ENCODE data around the gene STON2.

The STON2 gene, protein sequence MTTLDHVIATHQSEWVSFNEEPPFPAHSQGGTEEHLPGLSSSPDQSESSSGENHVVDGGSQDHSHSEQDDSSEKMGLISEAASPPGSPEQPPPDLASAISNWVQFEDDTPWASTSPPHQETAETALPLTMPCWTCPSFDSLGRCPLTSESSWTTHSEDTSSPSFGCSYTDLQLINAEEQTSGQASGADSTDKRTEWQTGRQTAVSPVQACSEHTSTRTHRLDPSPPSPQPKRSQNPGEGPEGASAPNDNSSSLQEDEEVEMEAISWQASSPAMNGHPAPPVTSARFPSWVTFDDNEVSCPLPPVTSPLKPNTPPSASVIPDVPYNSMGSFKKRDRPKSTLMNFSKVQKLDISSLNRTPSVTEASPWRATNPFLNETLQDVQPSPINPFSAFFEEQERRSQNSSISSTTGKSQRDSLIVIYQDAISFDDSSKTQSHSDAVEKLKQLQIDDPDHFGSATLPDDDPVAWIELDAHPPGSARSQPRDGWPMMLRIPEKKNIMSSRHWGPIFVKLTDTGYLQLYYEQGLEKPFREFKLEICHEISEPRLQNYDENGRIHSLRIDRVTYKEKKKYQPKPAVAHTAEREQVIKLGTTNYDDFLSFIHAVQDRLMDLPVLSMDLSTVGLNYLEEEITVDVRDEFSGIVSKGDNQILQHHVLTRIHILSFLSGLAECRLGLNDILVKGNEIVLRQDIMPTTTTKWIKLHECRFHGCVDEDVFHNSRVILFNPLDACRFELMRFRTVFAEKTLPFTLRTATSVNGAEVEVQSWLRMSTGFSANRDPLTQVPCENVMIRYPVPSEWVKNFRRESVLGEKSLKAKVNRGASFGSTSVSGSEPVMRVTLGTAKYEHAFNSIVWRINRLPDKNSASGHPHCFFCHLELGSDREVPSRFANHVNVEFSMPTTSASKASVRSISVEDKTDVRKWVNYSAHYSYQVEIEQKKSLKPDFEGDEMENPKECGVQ

DNA sequence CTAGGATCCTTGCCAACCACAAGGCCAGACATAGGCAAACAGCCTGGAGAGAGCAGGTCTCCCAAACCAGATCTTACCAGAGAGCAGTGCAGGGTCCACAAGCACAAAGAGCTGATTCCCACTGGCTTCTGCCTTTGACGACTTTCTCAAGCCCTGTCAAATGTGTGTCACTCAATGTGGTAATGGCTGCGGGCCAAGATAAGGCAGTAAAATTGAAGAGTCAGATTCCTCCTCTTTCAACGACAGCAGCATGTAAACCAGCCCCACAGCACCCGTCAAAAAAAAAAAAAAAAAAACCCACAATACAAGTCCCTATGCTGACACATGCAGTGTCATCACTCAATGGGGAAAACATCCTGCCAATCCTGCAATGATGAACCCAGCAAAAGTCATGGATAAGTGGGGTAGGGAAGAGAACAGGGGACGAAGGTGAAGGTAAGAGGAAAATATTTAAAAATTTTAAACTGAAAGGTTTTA lies at the start of gene STON2:
TSS of gene STON2 (minus strand) at position 123 of the 477 bp plus-strand sequence. CDS start 1,942 bp downstream, outside the sequence.
- no peak for DNase-seq (ENCODE audit: low spot score)
- in situ Hi-C loops (cut with MboI; ENCODE audit: low pct_unique_long_range_greater_than_20kb, low sequenced_read_pairs, unreplicated experiment) = no loop called here
- no peak for TF ChIP-seq CTCF (IDR thresholded peaks at IDR 0.05; ENCODE audit: extremely low read depth, insufficient read depth, missing control alignments)

DNA sequence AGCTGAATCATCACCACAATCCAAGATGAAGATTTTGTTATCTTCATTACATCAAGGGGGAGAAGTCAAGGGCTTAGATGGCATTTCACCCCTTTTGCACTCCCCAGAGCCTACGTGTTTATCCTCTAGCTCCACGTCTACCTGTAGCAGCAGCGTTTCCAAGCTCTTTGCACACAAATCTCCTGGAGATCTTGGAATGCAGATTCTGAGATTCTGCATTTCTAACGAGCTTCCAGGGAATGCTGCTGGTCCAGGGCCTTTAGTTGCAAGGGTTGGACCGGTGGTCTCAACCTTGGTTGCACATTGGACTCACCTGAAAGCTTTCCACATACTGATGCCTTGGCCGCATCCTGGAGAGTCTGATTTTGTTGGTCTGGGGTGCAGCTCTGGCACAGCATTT lies 49.5 kb upstream of the STON2 start:
- in situ Hi-C loops (cut with MboI; ENCODE audit: low pct_unique_long_range_greater_than_20kb, low sequenced_read_pairs, unreplicated experiment) = no loop called here
- no peak for TF ChIP-seq CTCF (IDR thresholded peaks at IDR 0.05; ENCODE audit: extremely low read depth, insufficient read depth, missing control alignments)
- DNase-seq (ENCODE audit: low spot score) = no peak

GRCh38 chr14:81449114-81449513 lies 49.0 kb upstream of the STON2 start:
- no peak for DNase-seq (ENCODE audit: low spot score)
- in situ Hi-C loops (cut with MboI; ENCODE audit: low pct_unique_long_range_greater_than_20kb, low sequenced_read_pairs, unreplicated experiment) = no loop called here
- no peak for TF ChIP-seq CTCF (IDR thresholded peaks at IDR 0.05; ENCODE audit: extremely low read depth, insufficient read depth, missing control alignments)

DNA sequence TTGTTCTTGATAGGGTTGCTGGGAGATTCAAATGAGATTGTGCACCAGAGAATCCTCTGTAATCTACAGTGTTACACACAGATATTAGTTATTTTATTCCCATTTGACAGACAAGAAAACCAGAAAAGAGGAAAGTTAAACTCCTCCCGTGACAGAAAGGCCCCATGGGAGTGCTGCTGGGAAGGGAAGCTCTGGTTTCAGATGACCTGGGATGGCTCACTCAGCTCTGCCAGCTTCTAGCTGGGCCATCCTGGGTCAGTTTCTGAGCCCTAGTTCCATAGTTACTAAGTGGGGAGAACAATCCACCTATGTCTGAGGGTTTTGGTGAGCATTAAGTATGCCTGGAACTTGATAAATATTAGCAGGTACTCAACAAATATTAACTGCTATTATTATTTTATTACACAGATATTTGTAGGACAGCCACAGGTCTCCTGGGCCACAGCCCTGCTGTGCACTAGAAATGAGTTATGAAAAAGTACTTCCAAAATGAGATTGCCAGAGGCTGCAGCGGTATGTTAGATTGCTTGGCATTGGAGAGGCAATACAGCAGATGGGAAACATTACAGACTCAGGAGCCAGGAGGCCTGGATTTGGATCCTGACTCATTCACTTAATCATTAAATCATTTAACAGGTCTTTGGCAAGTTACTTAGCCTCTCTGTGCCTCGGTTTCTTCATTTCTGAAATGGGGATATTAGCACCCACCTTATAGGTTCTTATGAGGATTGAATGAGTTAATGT lies 47.1 kb upstream of the STON2 start:
- in situ Hi-C loops (cut with MboI; ENCODE audit: low pct_unique_long_range_greater_than_20kb, low sequenced_read_pairs, unreplicated experiment) = no loop called here

DNA sequence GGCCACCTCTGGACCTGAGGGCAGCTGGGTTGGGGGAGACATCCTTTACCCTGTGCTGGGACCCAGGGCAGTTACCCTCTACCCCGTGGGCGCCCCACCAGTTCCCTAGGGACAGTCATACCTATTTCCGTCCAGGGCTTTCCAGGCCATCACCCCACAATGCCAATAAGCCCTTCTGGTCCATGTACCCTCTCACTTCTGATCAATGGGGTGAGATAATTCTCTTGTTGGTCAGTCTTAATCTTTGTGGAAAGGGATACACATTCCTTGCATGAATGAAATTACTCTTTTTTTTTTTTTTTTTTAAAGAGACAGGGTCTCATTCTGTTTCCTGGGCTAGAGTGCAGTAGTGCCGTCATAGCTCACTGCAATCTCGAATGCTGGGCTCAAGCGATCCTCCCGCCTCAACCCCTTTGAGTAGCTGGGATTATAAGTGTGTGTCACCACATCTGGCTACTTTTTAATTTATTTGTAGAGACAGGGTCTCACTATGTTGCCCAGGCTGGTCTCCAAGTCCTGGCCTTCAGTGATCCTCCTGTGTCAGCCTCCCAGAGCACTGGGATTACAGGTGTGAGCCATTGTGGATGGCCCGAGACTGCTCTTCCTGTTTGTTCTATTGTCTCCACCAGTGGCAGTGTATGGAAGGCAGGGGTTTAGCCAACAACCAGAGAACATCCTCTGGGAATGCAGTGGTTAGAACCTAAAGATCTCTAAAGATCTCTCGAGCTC lies 46.3 kb upstream of the STON2 start:
- TF ChIP-seq CTCF (IDR thresholded peaks at IDR 0.05; ENCODE audit: extremely low read depth, insufficient read depth, missing control alignments) = no peak
- no peak for DNase-seq (ENCODE audit: low spot score)
- in situ Hi-C loops (cut with MboI; ENCODE audit: low pct_unique_long_range_greater_than_20kb, low sequenced_read_pairs, unreplicated experiment) = no loop called here

More for the DNA sequence above, 47.1 kb upstream of the STON2 start:
- TF ChIP-seq CTCF (IDR thresholded peaks at IDR 0.05; ENCODE audit: extremely low read depth, insufficient read depth, missing control alignments) = no peak
- DNase-seq (ENCODE audit: low spot score) = no peak

All from GM13977 (cell line).